Measurements from ENCODE around the gene CEP170B.
"Not testable (repeated sequence)": the region's sequence is repeated elsewhere in the genome, so short reads cannot be mapped to it uniquely, and the experiment has no call there.

The CEP170B gene

DNA sequence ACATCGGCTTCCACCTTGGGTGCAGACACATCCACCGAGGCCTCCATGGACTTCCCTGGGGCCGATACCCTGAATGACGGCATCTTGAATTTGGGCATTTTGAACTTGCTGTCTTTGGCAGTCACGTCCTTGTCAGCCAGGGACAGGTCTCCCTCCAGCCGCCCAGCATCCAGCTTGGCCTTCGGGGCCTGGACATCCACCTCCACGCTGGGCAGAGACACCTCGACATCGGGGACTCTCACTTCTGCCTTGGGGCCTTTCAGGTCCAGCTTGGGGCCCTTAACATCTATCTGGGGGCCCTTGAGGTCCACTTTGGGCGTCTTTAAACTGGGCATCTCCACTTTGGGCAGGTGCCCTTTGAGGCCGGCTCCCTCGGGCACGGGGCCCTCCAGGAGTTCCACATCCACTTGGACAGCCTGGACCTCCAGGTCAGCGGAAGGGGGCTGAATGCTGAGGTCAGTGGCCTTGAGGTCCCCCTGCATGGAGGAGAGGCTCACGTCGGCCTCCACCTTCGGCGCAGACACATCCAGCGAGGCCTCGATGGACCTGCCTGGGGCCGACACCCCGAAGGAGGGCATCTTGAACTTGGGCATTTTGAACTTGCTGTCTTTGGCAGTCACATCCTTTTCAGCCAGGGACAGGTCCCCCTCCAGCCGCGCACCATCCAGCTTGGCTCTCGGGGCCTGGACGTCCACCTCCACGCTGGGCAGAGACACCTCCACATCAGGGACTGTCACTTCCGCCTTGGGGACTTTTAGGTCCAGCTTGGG lies 79.6 kb downstream of the CEP170B start:
- DNase-seq (ENCODE audit: low read depth) = not testable (repeated sequence)

DNA sequence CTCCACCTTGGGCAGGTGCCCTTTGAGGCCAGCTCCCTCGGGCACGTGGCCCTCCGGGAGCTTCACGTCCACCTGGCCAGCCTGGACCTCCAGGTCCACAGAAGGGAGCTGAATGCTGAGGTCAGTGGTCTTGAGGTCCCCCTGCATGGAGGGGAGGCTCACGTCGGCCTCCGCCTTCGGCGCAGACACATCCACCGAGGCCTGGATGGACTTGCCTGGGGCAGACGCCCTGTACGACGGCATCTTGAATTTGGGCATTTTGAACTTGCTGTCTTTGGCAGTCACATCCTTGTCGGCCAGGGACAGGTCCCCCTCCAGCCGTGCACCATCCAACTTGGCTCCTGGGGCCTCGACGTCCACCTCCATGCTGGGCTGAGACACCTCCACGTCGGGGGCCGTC lies 80.2 kb downstream of the CEP170B start:
- not testable (repeated sequence) for DNase-seq (ENCODE audit: low read depth)

All from stimulated activated CD8-positive, alpha-beta memory T cell treated with anti-CD3 and anti-CD28 coated beads, Interleukin-4, amount 100 ng/mL, for 24 hours (primary cell).